ENCODE results near the gene ST6GALNAC3.
"Not testable (repeated sequence)": the region's sequence is repeated elsewhere in the genome, so short reads cannot be mapped to it uniquely, and the experiment has no call there.

ST6GALNAC3 gene

GRCh38 chr1:76341816-76342215, 267.3 kb downstream of the ST6GALNAC3 start:
- DNase-seq (ENCODE audit: low read depth), result not testable (repeated sequence)

DNA sequence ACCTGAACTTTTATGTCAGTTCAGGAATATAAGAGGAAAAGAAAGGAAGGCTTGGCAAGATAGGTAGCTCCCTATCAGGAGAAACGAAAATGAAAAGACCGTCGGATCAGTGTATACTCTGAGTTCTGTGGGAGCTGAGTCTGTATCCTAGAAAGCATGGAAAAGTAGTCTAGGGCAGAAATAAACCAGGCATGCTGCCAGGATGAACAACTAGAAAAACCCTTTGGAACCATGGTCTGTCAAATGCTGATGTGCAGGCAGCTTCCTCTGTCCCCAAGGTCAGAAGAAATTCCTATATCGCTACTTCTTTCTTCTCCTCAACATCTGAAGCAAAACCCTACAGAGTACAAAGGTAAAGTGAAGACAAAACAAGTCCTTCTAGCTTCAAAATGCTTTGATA, 268.8 kb downstream of the ST6GALNAC3 start:
- no peak for DNase-seq (ENCODE audit: low read depth)

GRCh38 chr1:76351655-76352054, 277.1 kb downstream of the ST6GALNAC3 start:
- no peak for DNase-seq (ENCODE audit: low read depth)

- DNase-seq (ENCODE audit: low read depth), result no peak
Measured at GRCh38 chr1:76352741-76353435, 278.3 kb downstream of the ST6GALNAC3 start.

DNA sequence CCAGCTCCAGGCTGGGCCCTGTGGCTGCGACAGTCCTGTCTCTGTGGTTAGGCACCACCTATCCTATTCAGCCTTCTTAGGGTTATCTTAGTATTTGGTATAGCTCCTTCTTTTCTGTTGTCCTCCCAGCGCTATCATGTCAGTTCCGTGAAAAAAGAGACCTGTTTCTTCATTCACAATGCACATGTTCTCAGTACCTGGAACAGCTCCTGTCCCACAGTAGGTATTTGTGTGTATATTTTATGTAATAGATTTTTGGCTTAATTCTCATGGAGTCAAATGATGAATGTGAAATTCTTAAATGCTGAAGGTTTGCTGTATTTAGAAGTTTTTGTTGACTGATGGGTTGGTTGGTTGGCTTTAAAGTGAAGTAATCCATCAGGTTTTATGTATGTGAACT, 279.7 kb downstream of the ST6GALNAC3 start:
- DNase-seq (ENCODE audit: low read depth), result no peak

- DNase-seq (ENCODE audit: low read depth), result no peak
Measured at GRCh38 chr1:76366726-76367125, 292.2 kb downstream of the ST6GALNAC3 start.

DNA sequence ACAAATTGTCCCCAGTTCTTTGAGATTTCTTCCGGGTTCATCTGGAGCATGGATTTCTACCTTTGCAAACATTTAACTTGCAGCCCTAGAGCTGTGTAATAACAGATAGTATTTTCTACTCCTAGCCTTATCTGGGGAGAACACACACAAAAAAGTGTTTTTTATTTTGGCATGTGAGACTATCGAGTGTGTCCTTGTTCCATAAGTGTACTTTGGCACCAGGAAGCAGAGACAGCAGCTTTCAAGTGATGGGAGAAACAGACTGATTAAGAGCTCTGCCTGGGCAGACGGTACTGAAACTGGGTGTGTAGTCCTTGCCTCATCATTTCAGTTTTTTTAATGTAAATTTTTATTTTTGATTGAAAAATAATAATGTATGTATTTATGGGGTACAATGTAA, 297.4 kb downstream of the ST6GALNAC3 start:
- no peak for DNase-seq (ENCODE audit: low read depth)

GRCh38 chr1:76374086-76374485, 299.5 kb downstream of the ST6GALNAC3 start:
- no peak for DNase-seq (ENCODE audit: low read depth)

DNA sequence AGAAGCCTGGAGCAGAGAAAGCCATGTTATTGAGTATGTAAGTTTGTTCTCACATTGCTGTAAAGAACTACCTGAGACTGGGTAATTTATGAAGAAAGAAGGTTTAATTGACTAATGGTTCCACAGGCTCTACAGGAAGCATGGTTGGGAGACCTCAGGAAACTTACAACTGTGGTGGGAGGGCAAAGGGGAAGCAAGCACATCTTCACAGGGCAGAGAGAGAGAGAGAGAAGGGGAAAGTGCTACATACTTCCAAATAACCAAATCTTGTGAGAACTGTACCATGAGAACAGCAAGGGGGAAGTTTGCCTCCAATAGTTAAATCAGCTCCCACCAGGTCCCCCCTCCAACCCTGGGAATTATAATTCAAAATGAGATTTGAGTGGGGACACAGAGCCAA, 302.7 kb downstream of the ST6GALNAC3 start:
- no peak for DNase-seq (ENCODE audit: low read depth)

GRCh38 chr1:76379506-76379905, 305.0 kb downstream of the ST6GALNAC3 start:
- DNase-seq (ENCODE audit: low read depth), result no peak

- no peak for DNase-seq (ENCODE audit: low read depth)
Measured at GRCh38 chr1:76381450-76382097, 307.0 kb downstream of the ST6GALNAC3 start.

DNA sequence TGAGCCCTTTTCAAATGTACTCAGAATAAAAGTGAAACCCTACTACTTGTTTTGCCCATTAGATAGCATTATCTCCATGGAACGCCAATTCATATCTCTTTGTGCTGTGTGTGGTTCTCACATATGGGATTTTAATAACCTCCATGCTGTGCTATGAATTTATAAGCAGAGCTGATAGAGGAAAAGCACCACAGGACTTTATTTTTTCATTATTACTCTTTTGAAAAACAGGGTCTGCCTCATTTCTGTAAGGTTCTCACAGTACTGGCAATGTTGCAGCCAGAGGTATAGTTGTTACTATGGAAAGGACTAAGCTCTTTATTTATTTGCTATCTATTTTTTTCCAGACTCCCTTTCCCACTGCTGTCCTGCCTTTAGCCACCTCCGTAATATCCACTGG, 313.7 kb downstream of the ST6GALNAC3 start:
- no peak for DNase-seq (ENCODE audit: low read depth)

GRCh38 chr1:76390456-76390855, 315.9 kb downstream of the ST6GALNAC3 start:
- no peak for DNase-seq (ENCODE audit: low read depth)

- no peak for DNase-seq (ENCODE audit: low read depth)
Measured at GRCh38 chr1:76395059-76395458, 320.5 kb downstream of the ST6GALNAC3 start.

- no peak for DNase-seq (ENCODE audit: low read depth)
Measured at GRCh38 chr1:76402128-76402527, 327.6 kb downstream of the ST6GALNAC3 start.

DNA sequence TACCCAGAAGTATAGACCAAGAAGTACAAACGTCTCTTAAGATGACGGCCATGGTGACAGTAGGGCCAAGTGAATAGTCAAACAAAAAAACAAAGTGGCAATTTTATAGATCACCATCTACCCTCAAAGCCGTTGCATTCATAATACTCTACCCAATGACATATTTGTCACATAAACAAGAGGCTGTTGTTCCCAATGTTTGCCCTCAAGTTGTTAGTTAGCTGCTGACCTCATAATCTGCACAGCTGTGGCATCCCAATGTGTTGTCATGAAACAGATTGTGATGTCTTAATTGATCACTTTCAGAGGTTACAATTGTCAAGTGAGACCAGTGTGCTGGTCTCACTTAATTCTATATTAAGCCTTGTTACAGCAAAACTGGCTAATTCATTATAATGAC, 333.8 kb downstream of the ST6GALNAC3 start:
- no peak for DNase-seq (ENCODE audit: low read depth)

DNA sequence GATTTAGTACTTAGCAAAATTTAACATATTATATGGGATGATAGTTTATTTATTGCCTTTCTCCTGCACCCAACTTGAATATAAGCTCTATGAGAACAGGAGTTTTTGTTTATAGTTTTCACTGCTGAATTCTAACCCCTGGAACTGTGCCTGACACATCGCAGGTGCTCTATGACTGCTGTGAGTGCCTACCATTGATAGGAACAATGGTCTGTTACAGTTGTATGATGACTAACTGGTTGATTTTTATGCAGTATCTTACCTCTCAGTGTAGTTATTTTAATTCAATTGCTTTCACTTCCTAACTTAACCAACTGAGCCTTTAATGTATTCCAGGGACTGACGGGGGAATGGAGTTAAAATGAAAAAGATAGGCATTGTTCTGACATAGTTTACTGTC, 336.0 kb downstream of the ST6GALNAC3 start:
- no peak for DNase-seq (ENCODE audit: low read depth)

GRCh38 chr1:76418531-76418930, 344.0 kb downstream of the ST6GALNAC3 start:
- DNase-seq (ENCODE audit: low read depth), result no peak

- DNase-seq (ENCODE audit: low read depth), result no peak
Measured at GRCh38 chr1:76419603-76420002, 345.1 kb downstream of the ST6GALNAC3 start.

- DNase-seq (ENCODE audit: low read depth), result no peak
Measured at GRCh38 chr1:76425201-76426145, 350.9 kb downstream of the ST6GALNAC3 start.

DNA sequence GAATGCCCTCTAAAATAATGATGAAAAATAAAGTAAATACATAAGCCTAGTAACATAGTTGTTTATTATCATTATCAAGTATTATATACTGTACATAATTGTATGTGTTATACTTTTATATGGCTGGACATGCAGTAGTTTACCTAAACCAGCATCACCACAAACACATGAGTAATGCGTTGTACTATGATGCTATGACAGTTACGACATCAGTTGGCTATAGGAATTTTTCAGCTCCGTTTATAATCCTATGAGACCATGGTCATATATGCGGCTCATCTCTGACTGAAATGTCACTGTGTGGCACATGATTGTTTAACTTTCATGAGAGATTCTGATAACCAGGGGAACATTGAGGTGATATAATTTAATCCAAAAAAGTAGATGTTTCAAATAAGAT, 352.1 kb downstream of the ST6GALNAC3 start:
- DNase-seq (ENCODE audit: low read depth), result no peak

DNA sequence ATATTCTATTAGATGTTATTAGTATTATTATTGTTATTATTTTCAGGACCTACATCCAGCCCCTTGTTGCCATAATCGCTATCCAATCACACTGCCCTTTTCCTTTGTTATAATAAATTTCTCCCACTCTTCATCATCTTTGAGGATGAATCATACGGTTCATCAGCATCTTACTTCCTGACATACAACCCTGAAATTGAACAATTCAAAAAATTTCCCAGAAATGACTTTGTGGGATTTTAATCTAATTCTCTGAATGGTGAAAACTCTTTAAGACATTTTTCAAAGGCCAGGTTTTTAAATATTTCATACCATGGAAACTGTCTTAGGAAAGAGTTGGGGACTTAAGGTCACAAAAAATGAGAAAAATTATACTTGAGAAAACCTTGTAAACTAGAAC, 353.5 kb downstream of the ST6GALNAC3 start:
- DNase-seq (ENCODE audit: low read depth), result no peak

DNA sequence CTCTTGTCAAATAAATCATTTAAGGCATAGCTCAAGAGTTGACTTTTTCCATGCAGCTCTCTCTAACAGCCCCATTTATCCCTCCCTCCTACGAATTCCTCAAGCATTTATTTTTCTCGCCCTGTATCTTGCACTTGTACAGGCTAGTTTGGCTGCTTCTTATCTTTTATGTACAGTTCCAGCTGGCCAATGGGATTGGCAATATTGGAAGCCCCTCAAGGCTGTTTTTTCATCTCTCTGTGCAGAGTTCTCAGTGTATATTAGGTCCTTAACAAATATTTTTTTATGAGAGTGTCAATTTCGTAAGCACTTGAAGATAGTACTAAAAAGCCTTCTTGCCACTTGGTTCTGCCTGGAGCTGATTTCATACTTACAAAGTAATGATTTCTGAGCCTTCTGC, 356.0 kb downstream of the ST6GALNAC3 start:
- DNase-seq (ENCODE audit: low read depth), result no peak

Data from stimulated activated CD8-positive, alpha-beta memory T cell treated with anti-CD3 and anti-CD28 coated beads, Interleukin-12 subunit alpha, Interleukin-12 subunit beta, amount 100 ng/mL, for 4 hours (primary cell).